K562 (cell line): ENCODE results near the gene CHAF1A. TPM values are rescaled to one million over a fixed set of nuclear protein-coding genes. Genes with fewer than 3 reads are reported as not detected.

ENCODE experiments used
- CBFA2T2 ChIP-seq: fragments of 450-650 bp; conservative IDR thresholded peaks from 2 replicates; pipeline ENCODE4 v1.6.1; 2017; ENCODE audit warnings: mild to moderate bottlenecking
- CGGBP1 ChIP-seq: fragments of 250-450 bp; sonication (Bioruptor Pico); IDR thresholded peaks from 2 replicates; pipeline ENCODE4 v1.9.0; 2021; ENCODE audit warnings: mild to moderate bottlenecking
- ETS1 ChIP-seq: conservative IDR thresholded peaks from 2 replicates; pipeline ENCODE4 v1.6.1; 2011; ENCODE audit warnings: low read depth, mild to moderate bottlenecking, low read length; ENCODE audit not compliant: control insufficient read depth
- GMEB1 ChIP-seq: fragments of 250-450 bp; sonication (Bioruptor Pico); IDR thresholded peaks from 2 replicates; pipeline ENCODE4 v1.4.0; 2020; ENCODE audit warnings: mild to moderate bottlenecking
- KAT7 ChIP-seq: sonication (generic); formaldehyde crosslinking; IDR thresholded peaks from 2 replicates; pipeline ENCODE4 v1.8.0; 2022; ENCODE audit warnings: missing genetic modification reagents, mild to moderate bottlenecking, borderline replicate concordance
- MCM3 ChIP-seq: fragments of 450-650 bp; IDR thresholded peaks from 2 replicates; pipeline ENCODE4 v1.6.1; 2016
- MED1 ChIP-seq: sonication (generic); formaldehyde crosslinking; IDR thresholded peaks from 2 replicates; pipeline ENCODE4 v1.8.1; 2023; ENCODE audit warnings: missing genetic modification reagents, borderline replicate concordance
- MTA1 ChIP-seq: fragments of 450-650 bp; IDR thresholded peaks from 2 replicates; pipeline ENCODE4 v1.6.1; 2017; ENCODE audit warnings: borderline replicate concordance
- MXI1 ChIP-seq: IDR thresholded peaks from 2 replicates; pipeline ENCODE4 v1.6.1; 2011; ENCODE audit warnings: low read depth, mild to moderate bottlenecking, improper control_type of control experiment, low read length
- NRF1 ChIP-seq, 2 experiments: fragments of 450-650 bp; IDR thresholded peaks in 1 of 2; conservative IDR thresholded peaks in 1 of 2; 2 replicates each; pipeline ENCODE4 v1.6.1; 2014; ENCODE audit warnings: mild to moderate bottlenecking in 2 of 2
- PHF8 ChIP-seq: fragments of 200-600 bp; sonication (generic); IDR thresholded peaks from 2 replicates; pipeline ENCODE4 v1.6.1; 2012; ENCODE audit warnings: mixed run types, mild to moderate bottlenecking, inconsistent platforms, low read length, moderate library complexity, borderline replicate concordance
- POLR3G ChIP-seq: IDR thresholded peaks from 2 replicates; pipeline ENCODE4 v1.6.1; 2011; ENCODE audit not compliant: insufficient read length, insufficient replicate concordance; ENCODE audit errors: extremely low read depth
- SMARCB1 ChIP-seq: IDR thresholded peaks from 2 replicates; pipeline ENCODE4 v1.6.1; 2011; ENCODE audit warnings: improper control_type of control experiment, low read depth; ENCODE audit not compliant: insufficient read length
- ZNF347 ChIP-seq: fragments of 450-650 bp; formaldehyde crosslinking; IDR thresholded peaks from 2 replicates; pipeline ENCODE4 v1.4.0; 2020; ENCODE audit warnings: low read depth, mild to moderate bottlenecking, moderate library complexity
- ZNF717 ChIP-seq: fragments of 250-450 bp; sonication (Bioruptor Pico); IDR thresholded peaks from 2 replicates; pipeline ENCODE4 v1.5.0; 2021
- polyA plus RNA-seq, 8 experiments: library from polyadenylated mRNA; depleted of rRNA in 4 of 8; stranded (reverse) in 5 of 8; unstranded in 3 of 8; fragments of >200 nt; fragmentation: Nextera tagmentation in 2 of 8; fragmentation: Illumina TruSeq in 1 of 8; extraction: Ambion mirVana in 2 of 8; extraction: Trizol in 1 of 8; gene quantifications; 2 replicates each; pipeline versions ENCODE4 v1.2.1 to v1.2.3, GENCODE V29; 2011 to 2014; ENCODE audit warnings: inconsistent platforms in 1 of 8, missing spikeins in 1 of 8
- total RNA-seq, 7 experiments: library from RNA; depleted of rRNA in 6 of 7; stranded (reverse); fragments of >200 nt in 6 of 7; fragmentation: Illumina TruSeq in 2 of 7; extraction: Trizol in 2 of 7; gene quantifications; 2 replicates each; pipeline versions ENCODE4 v1.2.1 to v1.2.3, GENCODE V29; 2011 to 2021; ENCODE audit warnings: low replicate concordance in 1 of 7
- TF ChIP-seq, protein P1 (sequence below): fragments of 250-450 bp; sonication (Bioruptor Pico); IDR thresholded peaks from 2 replicates; pipeline ENCODE4 v1.8.0; 2022; ENCODE audit warnings: moderate library complexity, mild to moderate bottlenecking, inconsistent platforms
- TF ChIP-seq, protein P2 (sequence below): fragments of 250-450 bp; sonication (Bioruptor Pico); IDR thresholded peaks from 2 replicates; pipeline ENCODE4 v1.4.0; 2020; ENCODE audit warnings: mild to moderate bottlenecking, moderate library complexity
- TF ChIP-seq, protein P3 (sequence below): sonication (generic); formaldehyde crosslinking; IDR thresholded peaks from 2 replicates; pipeline ENCODE4 v1.9.0; 2022; ENCODE audit warnings: mild to moderate bottlenecking, missing genetic modification reagents
- TF ChIP-seq, protein P4 (sequence below): fragments of 250-450 bp; sonication (Bioruptor Pico); IDR thresholded peaks from 2 replicates; pipeline ENCODE4 v1.4.0; 2020; ENCODE audit warnings: borderline replicate concordance

CHAF1A gene
- total and polyA plus RNA-seq, 9 of the 15 experiments (the other 6 are each of a cell fraction or from before 2014, with no cell fraction given), result 1.6 to 86.9 (median 45.2) TPM

DNA sequence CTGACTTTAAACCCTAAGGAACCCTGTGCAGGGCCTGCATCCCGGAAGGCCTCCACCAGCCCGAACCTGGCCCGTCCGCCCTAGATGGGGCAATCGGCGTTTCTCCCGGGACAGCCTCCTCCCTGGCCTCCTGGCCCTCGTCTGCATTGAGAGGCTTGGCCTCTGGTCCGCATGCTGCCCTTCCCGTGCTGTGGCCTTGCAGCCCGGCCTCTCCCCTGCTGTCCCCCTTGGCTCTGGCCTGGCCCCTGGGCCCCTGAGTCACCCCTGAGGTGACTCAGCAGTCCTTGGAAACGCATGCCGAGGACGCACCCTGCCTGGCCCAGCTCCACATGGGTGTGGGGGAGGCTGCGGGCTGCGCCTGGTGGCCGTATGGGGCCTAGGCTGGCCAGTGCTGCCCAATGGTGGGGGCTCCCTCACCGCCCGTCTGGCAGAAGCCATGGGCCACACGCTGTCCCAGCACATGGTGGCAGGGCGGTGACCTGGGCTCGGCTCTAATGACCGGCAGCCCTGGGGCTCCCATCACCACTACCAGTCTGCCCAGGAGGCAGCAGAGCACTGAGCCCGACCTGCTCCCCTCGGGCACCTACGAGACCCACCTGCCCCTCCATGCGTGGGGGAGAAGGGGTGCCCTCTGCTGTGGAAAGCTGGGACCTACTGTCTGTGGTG lies 27.8 kb upstream of the CHAF1A start (continued):
- TF ChIP-seq PHF8, result peak; percentile 26; the same call in 1 of the 2 replicates
- TF ChIP-seq, protein P1, sequence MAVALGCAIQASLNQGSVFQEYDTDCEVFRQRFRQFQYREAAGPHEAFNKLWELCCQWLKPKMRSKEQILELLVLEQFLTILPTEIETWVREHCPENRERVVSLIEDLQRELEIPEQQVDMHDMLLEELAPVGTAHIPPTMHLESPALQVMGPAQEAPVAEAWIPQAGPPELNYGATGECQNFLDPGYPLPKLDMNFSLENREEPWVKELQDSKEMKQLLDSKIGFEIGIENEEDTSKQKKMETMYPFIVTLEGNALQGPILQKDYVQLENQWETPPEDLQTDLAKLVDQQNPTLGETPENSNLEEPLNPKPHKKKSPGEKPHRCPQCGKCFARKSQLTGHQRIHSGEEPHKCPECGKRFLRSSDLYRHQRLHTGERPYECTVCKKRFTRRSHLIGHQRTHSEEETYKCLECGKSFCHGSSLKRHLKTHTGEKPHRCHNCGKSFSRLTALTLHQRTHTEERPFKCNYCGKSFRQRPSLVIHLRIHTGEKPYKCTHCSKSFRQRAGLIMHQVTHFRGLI, result peak; percentile 86; the same call in 1 of the 2 replicates
- TF ChIP-seq MXI1, result peak; percentile 81
- peak; percentile 85 for TF ChIP-seq KAT7 (CRISPR knock-in tag)
- TF ChIP-seq MED1 (CRISPR knock-in tag), result no peak
- TF ChIP-seq, protein P2, sequence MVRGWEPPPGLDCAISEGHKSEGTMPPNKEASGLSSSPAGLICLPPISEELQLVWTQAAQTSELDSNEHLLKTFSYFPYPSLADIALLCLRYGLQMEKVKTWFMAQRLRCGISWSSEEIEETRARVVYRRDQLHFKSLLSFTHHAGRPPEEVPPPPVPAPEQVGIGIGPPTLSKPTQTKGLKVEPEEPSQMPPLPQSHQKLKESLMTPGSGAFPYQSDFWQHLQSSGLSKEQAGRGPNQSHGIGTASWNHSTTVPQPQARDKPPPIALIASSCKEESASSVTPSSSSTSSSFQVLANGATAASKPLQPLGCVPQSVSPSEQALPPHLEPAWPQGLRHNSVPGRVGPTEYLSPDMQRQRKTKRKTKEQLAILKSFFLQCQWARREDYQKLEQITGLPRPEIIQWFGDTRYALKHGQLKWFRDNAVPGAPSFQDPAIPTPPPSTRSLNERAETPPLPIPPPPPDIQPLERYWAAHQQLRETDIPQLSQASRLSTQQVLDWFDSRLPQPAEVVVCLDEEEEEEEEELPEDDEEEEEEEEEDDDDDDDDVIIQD (CRISPR knock-in tag), result peak; percentile 13; the same call in 1 of the 2 replicates
- peak; percentile 76 for TF ChIP-seq GMEB1 (CRISPR knock-in tag)
- peak; percentile 75 to 79 for TF ChIP-seq NRF1 (conservative IDR thresholded peaks at IDR 0.05 in 1 of 2, IDR thresholded peaks at IDR 0.05 in 1 of 2)
- TF ChIP-seq POLR3G, result no peak
- TF ChIP-seq ETS1, result 0 out of 2 replicates have a peak, but pooled peaks have one; percentile 81
- TF ChIP-seq MTA1, result peak; percentile 72; the same call in 1 of the 2 replicates
- TF ChIP-seq, protein P3, sequence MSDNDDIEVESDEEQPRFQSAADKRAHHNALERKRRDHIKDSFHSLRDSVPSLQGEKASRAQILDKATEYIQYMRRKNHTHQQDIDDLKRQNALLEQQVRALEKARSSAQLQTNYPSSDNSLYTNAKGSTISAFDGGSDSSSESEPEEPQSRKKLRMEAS (CRISPR knock-in tag), result peak; percentile 100
- TF ChIP-seq ZNF717 (CRISPR knock-in tag), result no peak
- no peak for TF ChIP-seq SMARCB1
- no peak; the same call in 1 of the 2 replicates for TF ChIP-seq CGGBP1 (CRISPR knock-in tag)
- no peak for TF ChIP-seq ZNF347 (CRISPR knock-in tag)
- no peak; the same call in none of the 2 replicates for TF ChIP-seq CBFA2T2
- no peak for TF ChIP-seq MCM3
- TF ChIP-seq, protein P4, sequence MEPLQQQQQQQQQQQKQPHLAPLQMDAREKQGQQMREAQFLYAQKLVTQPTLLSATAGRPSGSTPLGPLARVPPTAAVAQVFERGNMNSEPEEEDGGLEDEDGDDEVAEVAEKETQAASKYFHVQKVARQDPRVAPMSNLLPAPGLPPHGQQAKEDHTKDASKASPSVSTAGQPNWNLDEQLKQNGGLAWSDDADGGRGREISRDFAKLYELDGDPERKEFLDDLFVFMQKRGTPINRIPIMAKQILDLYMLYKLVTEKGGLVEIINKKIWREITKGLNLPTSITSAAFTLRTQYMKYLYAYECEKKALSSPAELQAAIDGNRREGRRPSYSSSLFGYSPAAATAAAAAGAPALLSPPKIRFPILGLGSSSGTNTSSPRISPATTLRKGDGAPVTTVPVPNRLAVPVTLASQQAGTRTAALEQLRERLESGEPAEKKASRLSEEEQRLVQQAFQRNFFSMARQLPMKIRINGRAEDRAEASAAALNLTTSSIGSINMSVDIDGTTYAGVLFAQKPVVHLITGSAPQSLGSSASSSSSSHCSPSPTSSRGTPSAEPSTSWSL (CRISPR knock-in tag), result 0 out of 2 replicates have a peak, but pooled peaks have one; percentile 62
